AG08395 (cell line): ENCODE measurements around the gene FADS3.
A peak's percentile ranks its signal among the peaks of the same experiment; 100 is the strongest.

Experiments used
- DNase-seq: peaks from one replicate; pipeline ENCODE4 v3.0.0; 2012; ENCODE audit warnings: mixed read lengths, low spot score

The FADS3 gene, protein sequence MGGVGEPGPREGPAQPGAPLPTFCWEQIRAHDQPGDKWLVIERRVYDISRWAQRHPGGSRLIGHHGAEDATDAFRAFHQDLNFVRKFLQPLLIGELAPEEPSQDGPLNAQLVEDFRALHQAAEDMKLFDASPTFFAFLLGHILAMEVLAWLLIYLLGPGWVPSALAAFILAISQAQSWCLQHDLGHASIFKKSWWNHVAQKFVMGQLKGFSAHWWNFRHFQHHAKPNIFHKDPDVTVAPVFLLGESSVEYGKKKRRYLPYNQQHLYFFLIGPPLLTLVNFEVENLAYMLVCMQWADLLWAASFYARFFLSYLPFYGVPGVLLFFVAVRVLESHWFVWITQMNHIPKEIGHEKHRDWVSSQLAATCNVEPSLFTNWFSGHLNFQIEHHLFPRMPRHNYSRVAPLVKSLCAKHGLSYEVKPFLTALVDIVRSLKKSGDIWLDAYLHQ

DNA sequence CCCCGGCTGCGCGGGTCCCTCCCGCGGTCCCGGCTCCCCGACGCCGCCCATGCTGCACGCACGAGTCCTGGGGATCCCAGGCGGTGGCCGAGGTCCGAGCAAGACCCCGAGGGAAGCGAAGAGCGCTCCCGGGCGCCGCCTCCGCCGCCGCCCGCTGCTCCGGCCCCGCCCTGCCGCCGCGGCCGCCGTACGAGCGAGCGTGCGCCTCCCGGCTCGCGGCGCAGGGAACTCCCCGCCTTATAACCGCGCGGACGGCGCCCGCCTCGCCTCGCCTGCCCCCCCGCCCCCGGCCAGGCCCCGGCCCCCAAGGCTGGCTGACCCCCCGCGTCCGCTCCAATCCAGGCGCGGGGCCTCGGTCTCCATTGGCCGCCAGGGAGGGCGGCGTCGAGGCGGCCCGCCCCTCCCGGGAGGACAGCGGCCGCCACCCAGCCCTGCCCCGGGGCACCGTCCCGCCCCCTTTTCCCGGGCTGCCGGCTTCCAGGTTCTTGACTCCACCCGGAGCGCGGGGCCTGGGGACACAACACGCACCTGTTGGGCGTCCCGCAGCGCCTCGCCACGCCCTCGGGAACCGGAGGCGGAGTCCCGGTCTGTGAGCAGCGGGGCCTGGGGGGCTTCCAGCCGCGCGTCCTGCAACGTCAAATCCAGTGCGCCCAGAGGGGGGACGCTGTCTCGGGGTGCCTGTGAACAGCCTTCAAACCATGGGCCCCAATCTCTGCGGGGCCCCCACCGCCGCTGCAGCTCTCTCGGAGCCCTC, at the start of gene FADS3:
TSS of gene FADS3 (minus strand) at position 215 of the 754 bp plus-strand sequence. CDS start at position 51, 164 bp downstream.
- DNase-seq: peak; percentile 93

DNA sequence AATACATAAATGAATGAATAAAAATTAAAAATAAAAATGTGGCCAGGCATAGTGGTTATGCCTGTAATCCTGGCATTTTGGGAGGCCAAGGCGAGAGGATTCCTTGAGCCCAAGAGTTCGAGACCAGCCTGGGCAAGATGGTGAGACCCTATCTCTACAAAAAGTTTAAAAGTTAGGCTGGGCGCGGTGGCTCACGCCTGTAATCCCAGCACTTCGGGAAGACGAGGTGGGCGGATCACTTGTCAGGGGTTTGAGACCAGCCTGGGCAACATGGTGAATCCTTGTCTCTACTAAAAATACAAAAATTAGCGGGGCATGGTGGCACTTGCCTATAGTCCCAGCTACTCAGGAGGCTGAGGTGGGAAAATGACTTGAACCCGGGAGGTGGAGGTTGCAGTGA, 49.1 kb upstream of the FADS3 start:
- DNase-seq: no peak

DNA sequence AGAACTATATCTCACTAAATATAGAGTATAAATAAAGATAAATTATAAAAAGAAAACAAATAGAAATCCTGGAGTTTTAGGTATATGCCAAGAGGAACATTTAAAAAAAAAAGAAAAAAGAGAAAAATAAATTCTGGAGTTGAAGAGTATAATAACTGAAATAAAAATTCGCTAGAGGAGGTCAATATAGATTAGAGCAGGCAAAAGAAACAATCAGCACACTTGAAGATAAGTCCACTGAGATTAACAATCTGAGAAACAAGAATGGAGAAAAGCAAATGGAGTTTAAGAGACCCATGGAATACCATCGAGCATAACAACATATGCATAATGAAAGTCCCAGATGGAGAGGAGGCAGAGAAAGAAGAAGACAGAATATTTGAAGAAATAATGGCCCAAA, 44.5 kb upstream of the FADS3 start:
- DNase-seq: no peak

DNA sequence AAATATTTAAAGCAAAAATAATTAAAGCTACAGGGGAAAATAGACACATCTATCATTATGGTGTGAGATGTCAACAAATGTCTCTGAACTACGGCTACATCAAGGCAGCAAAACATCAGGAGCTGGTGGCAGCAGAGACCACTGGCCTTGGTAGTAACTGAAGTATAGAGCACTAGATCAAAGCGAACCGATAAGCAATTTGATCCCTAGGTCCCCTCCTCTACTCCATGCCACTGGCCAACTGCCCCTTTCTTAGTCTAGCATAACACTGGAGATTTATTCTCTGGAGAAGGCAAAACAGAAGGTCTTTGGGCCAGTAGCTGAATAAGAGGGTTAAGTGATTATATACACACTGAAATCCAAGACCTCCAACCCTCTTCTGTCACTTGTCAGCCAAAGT, 39.6 kb upstream of the FADS3 start:
- no peak for DNase-seq

DNA sequence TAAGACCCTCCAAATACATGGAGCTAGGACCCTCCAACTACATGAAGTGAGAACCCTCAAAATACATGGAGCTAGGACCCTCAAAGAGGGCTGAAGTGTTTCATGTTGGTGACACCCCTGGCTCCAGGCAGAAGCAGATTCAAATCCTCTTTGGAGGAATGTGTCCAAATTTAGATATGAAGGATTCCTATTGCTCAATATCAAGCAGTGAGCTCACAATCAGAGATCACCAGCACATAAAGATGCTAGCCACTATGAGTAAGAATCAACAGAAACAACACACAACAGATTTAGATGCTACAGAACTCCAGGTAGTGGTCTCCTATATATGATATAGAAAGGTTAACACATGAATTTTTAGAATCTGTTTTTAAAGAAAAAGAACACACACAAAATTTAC, 37.3 kb upstream of the FADS3 start:
- DNase-seq: peak; percentile 35

DNA sequence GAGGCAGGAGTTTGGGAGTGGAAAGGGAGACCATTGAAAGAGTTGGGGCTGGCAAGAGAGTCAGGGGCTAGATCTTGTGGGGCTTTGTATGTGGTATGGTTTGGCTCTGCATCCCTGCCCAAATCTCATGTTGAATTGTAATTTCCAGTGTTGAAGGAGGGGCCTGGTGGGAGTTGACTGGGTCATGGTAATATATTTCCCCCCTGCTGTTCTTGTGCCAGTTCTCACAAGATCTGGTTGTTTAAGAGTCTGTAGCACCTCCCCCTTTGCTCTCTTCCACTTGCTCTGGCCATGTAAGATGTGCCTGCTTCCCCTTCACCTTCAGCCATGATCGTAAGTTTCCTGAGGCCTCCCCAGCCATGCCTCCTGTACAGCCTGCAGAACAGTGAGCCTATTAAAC, 36.2 kb upstream of the FADS3 start:
- no peak for DNase-seq

DNA sequence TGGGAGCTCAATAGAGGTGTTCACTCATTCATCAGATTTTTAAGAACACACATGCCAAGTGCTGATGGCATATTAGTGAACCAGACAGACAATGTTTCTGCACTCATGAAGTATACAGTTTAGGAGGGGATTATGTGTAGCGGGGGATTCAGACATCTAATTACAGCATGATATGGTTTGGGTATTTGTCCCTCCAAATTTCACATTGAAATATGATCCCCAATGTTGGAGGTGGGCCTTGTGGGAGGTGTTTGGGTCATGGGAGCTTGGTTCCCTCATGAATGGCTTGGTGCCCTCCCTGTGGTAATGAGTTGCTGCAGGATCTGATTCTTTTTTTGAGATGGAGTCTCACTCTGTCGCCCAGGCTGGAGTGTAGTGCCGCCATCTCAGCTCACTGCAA, 34.9 kb upstream of the FADS3 start:
- no peak for DNase-seq

DNA sequence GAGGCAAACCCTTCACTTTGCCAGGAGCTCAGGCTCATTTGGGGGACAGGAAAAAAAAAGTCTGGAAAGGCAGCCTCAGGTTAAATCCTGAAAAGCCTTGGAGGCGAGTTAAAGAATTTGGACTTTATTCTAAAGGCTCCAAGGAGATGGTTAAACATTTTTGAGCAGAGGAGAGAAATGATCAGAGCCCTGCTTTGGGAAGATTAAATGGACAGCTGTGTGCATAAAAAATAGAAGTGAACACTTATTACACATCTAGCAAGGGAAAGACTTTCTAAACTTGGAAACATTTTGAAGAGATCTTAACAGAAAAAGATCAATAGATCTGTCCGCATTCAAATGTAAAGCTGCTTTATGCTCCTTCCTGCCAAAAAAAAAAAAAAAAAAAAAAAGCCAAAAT, 34.4 kb upstream of the FADS3 start:
- DNase-seq: no peak

DNA sequence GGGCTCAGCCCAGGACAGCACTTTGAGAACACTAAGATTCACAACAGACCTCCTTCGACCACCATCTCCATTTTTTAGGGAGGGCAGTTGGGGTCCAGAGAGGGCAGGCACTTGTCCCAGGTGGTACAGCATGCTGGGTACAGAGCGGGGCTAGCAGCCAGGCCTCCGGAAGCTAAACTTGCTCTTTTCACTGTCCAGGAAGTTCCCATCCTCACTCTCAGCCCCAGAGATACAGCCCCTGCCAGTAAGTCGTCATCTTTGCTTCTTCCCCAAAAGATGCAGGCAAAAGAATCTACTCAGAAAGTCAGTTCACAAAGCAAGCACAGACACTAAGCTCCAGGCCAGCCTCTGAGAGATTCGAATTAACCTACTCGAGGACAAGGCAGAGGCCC, 32.7 kb upstream of the FADS3 start:
- DNase-seq: no peak

DNA sequence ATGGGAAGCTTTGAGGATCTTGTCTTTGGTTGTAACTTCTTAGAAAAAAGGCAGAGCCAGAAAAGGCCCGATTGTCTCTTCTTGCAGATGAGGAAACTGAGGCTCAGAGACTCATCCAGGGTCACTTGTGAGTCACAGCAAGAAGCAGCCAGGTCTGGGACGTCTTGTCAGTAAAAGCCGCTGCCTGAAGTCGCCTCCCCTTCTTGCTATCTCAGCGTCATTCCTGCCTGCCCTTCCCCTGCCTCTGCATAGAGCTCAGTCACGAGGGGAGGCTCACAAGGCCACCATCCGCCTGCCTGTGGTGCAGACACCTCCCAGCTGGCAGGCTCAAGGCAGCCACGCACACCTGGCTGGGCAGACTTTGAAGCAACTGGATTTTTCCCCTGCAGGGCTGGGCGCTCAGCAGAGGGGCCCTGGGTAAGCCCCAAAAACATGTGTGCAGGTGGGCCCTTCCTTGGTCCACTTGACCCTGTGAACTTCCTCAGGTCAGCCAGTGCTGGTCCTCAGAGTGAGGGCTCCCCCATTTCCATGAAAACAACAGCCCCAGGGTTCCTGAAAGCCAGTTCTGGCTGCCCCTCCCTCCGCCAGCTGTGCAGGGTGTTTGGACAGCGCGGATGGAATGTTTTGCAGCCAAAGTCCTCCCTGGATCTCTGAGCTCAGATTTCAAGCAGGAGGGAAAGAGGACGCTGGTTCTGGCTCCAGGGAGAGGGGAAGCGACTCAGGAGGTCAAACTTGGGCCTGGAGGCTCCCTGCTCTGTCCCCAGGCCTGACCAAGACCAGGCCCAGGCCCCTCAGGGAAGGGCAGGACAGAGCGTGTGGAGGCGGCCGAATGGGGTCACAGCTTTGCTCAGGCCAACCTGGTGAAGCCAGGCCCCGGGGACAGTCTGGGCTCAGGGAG, 32.1 kb upstream of the FADS3 start:
- peak; percentile 63 for DNase-seq

DNA sequence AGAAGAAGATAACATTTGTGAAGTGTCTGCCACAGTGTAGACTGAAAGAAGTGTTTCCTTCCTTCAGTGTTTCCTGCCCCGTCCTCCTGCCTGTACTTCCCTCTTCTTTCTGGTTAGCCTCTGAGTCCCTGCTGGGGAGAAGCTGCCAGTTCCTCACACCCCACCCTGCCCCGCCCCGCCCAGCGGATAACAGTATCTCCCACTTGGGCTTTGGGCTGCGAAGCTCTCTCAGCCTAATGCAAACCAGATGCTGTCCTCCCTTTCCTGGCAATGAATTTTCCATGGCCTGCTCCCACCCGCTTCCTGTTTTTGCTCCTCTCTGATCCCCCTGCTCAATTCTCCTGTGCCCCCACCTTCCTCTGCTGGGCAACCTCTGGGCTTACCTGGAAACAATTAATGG, 31.2 kb upstream of the FADS3 start:
- peak; percentile 89 for DNase-seq

DNA sequence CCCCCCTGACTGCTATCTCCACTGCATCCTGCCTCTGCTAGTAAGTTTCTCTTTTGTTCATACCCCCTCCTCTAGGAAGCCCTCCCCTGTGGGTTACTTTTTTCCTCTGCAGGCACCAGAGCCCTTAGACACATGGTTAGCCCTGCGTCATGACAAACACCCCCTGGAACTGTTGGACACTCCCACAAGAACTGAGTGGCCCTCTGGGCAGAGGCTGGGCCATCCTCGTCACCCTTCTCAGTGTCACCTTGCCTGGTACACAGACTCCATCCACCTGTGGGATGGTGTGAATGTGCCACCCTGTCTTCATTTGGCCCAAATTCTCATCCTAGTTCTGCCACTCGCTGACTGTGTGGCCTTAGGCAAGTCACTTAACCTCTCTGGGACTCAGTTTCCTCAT, 30.1 kb upstream of the FADS3 start:
- no peak for DNase-seq

DNA sequence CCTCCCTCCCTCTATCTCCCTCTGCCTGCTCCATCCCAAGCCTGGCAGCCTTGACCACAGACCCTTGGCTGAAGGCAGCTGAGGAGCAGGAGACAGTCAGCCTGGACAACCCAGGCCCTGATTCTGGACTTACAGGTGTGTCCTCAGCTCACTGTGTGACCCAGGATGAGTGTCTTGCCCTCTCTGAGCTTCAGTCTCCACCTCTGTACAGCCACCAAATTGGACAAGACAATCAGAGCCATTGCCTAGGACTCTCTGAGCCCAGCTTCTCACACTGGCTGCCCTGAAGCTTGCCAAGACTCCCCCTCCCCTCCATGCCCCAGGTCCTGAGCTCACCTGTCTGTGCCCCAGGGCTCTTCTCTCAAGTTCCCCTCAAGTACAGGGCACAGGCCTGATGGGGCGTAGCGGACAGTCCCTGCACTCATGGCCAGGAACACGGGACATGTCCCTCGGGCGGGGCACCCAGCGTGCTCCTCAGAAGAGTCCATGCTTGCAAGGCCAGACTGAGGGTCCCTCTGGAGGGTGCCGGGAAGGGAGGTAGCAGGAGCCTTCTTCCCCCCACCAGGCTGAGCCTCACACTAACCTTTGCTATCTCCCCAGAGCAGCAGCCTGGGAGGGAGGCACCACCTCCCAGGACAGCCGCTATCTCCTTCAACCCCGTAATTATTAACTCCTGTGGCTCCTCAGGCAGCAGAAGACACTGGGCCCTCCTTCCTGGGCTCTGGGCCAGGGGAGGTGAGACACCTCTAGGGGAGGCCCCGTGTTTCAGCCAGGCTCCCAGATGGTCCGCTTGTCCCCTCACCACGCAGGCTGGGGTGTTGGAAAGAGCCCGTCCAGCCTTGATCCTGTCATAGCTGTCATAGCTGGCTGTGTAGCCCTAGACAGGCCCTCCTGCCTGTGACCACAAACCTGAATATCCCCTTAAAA, 28.6 kb upstream of the FADS3 start:
- DNase-seq: no peak

DNA sequence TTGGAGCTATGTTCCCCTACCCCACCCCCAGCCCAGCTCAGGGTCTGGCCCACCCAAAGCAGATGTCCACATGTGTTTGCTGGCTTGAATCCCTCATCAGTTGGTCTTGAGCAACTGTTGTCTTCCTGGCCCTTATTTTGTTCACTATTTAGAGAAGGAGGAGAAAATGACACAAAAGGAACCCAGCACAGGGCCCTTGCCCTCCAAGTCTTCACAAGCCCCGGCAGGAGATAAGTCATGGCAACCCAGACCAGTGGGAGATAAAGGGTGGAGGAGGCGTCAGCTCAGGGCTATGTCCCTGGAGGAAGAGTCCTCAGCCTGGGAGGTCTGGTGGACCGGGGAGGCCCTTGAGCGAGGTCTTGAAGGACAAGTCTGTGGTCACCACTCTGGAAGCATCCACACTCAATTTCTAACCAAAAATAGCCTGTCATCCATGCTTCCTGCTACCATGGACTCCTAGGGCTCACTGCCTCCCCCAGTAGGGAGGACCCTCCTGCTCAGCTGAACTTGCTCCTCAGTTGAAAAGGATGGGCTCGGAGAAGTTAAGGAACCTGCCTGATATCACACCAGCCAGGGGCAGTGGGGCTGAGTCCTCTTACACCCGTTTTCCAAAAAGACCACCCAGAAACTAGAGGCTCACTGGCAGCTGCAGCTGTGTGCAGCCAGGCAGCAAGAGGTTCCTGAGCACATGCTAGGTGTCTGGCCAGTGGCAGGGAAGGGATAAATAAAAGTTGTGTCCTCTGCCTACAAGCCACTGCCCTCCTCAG, 27.8 kb upstream of the FADS3 start:
- DNase-seq: no peak

DNA sequence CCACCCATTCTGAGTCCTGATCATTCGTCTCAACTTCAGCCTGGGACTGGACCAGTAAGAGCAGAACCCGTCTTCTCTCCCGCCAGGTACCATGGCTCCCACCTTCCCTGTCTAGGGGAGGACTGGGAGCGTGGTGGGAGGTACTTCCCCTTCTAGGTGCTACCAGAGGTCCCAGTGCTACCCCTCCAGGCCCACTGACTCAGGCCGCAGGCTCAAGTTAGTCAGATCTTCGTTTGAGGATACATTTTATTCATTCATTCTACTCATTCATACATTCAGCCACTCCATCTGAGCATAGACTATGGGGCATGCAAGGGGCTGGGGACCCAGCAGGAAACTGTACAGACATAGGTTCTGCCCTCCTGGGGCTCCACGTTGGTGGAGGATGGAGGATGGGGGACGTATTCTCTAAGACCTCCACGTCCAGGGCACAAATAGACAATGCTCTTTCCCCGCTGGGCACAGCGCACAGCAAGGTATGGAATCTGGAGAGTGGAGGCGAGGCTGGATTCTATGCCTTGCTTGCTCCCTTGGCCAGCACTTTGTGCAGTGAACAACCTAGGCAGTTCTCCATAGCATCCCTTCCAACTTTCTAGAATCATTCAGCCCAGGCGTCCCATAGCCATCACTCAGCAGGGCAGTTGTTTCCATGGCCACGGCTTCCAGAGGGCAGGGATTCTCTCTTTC, 27.0 kb upstream of the FADS3 start:
- no peak for DNase-seq

DNA sequence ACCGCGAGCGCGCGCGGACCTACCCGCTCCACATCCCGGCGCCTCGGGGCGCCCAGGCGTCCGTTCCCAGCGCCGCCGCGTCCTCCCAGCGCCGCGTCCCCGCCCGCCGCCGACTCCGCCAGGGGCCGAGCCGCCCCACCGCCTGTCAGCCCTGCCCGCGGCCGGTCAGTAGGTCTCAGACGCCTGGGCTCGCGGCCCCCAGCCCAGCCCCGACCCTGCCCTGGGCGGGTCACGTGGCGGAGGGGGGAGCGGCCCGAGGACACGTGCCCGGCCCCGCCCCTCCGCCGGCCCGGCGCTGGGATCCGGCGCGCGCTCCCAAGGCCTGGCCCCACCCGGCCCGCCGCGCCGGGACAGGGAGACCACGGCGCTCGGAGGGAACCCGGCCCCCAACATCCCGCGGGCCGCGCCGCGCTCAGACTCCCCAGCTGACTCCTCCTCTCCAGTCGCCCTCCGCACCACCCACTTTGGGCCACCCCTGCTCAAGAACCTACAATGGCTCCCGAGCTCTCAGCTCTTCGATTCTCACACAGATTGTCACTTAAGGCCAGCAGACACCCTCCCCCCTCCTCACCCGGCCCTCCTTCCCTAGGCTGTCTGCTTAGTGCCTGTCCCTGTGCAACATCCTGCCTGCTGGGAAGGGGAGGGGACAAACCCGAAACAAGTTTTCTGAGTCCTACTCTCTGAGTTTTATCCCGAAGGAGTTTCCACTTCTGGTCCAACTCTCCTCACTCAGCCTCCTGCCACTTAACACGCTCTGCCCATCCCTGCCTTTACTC, 26.2 kb upstream of the FADS3 start, which contains the start of gene RAB3IL1:
TSS of gene RAB3IL1 (minus strand) at position 233 of the 776 bp plus-strand sequence. CDS start at position 34, 199 bp downstream.
- DNase-seq: peak; percentile 82

DNA sequence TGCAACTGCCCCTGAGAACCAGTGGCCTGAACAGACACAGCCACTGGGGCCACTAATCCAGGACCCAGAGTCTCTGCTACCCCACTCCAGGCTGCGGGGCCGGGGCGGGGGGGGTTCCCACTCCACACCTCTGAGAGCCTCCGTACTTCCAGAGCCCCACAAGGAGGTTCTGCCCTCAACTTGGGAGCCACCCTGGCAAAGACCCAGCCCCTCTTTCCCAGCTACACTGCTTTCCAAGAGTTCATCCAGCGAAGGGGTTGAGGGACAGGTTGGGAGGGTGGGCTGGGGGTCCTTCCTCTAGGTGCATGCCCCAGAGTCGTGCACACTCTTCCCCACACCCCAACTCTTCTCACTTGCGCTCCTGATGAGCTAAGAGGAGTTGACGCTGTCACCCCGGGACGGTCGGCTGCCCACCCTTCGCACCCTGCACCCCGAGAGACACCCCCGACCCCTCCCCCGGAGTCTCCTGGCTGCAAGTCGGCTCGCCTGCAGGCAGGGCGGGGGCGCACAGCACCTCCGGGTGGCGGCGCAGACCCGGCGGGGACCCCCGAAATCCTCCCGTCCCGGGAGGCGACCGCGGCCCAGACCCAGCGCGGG, 25.5 kb upstream of the FADS3 start:
- no peak for DNase-seq

DNA sequence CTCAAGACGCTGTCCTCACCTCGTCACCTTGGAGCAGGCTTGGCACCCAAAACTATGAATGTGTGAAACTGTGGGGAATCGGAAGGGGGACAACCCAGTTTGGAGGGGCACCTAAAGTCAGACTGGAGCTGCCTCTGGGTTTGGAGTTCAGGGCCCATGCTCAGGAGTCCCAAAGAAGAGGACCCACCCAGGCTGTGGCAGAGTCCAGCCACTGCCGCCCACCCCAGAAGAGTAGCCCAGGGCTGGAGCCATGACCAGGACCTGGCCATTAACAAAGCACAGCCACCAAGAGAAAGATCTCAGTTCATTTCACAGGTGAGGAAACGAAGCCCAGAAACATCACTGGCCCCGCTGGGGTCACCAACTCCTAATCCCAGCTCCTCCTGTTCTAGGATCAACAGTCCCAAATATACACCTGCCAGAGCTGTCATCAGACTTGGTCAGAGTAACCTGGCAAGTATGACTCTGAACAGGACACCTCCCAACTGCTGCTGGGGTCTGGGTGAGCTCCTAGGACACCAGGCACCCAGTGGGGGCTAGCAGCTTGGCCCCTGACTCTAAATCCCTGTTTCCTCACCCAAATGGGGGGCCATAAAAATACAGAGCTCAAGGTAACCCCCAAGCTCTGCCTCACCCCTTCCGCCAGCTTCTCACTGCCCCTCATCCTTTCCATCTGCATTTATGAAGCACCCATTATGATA, 23.3 kb upstream of the FADS3 start:
- DNase-seq: no peak
